NCI-H1436 treated with DMSO at 0.1 percent for 48 hours (cell line): Measurements from ENCODE around the gene TMEM260.
"Not testable (repeated sequence)": the region's sequence is repeated elsewhere in the genome, so short reads cannot be mapped to it uniquely, and the experiment has no call there.

ENCODE experiments used
- DNase-seq: peaks from one replicate; lab custom pipeline; 2025; lab: John Stamatoyannopoulos, UW

The TMEM260 gene

DNA sequence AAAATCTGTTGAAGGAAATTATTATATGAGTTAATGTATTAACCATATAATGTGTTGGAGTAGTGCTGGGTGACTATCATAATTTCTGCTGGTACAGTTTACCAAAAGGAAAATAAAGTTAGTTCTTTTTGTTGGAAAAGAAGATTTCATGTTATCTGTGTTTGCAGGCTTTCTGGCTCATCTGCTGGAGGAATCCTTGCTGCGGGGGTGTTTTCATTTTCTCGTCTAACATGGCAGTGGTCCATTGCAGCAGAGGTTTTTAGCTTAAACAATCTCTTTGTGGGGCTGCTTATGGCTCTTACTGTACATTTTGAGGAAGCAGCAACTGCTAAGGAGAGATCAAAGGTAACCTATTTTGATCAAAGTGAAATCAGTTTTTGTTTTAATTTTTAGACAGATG lies 24.1 kb downstream of the TMEM260 start:
- DNase-seq = no peak

DNA sequence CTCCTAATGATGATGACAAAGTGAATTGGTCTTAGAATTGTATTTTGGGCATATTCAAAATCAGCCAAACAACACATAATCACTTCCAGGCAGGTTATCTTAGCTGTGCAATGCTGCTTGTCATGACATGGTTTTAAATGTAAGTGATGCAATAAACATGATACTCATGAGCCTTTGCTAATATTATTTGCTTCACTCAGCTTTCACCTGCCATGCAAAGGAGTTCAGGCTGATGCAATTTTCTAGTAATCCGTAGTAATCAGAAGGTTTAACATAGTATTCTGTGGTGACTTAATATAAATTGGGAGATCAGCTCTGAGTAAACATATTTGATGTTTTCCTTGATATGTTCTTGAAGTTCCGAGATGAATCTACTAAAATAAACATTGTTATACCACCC lies 29.1 kb downstream of the TMEM260 start:
- DNase-seq = no peak

DNA sequence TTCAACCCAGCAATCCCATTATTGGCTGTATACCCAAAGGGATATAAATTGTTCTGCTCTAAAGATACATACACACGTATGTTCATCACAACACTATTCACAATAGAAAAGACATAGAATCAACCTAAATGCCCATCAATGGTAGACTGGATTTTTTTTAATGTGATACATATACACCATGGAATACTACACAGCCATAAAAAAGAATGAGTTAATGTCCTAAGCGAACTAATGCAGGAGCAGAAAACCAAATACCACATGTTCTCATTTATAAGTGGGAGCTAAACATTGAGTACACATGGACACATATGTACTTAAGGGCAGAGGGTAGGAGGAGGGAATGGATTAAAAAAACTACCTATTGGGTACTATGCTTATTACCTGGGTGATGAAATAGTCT lies 32.1 kb downstream of the TMEM260 start:
- DNase-seq = not testable (repeated sequence)

DNA sequence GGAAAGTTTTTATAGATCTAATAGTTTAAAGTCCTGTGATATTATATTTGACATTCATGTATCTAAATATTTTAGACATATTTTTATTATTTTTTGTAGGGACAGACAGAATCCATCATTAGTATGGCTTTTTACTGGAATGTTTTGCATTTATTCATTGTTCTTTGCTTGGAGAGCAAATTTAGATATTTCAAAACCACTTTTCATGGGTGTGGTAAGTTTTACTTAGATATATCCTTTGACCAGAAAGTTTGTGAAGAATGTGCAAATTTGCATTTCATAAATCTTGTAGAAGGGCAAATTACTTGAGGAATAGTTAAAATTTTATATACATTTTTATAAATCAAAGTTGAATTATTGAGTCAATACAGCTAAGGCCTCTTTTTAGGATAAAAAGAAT lies 37.5 kb downstream of the TMEM260 start:
- DNase-seq = no peak

DNA sequence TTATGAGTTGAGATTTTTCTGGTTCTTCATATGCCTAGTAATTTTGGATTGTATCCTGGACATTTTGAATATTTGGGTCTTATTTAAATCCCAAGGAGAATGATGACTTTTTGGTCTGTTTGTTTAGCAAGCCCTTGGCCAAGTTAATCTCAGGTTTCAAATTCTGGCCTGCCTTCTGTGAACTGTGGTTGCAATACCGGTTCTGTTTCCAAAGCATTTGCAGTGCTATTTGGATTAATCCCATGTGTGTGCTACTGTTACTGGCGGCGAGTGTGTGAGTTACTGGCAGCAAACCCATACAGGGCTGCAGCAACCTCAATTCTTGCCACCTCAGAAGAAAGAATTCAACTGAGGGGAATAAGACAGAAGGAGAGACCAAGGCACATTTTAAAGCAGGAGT lies 51.1 kb downstream of the TMEM260 start:
- no peak for DNase-seq

DNA sequence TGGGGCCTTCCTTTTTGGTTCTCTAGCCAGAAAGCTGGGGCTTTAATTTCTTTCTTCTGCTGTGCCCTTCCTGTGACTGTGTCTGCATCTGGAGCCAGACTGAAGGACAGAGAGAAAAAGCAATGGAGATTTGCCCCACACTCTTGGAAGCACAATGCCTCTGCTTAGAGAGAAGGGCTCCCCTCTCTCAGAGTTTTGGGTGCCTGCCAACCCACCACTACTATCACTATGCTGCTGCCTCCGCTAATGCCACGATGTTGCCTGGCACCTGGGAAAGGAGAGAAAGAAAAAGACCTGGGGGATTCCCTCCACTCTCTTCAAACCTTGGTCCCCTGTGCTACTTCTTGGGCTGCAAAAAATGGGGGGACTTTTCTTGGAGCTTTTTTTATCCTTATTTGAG lies 52.6 kb downstream of the TMEM260 start:
- DNase-seq = no peak

DNA sequence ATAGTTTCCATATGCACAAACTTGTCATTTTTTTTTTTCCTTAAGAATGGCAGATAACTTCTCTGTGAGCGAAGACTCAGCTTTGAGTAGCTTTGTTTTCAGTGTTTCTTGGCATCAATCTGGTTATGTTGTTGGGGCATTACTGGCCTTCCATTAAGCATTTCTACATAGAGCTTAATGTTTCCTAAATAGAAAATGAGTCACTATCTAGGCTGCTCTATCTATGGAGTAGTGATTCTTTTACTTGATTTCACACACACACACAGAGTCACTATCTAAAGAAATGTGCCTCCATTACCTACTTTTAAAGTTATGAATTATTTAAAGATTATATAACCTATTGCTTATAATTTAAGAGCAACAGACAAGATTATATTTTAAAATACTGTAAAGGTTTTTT lies 53.9 kb downstream of the TMEM260 start:
- no peak for DNase-seq

DNA sequence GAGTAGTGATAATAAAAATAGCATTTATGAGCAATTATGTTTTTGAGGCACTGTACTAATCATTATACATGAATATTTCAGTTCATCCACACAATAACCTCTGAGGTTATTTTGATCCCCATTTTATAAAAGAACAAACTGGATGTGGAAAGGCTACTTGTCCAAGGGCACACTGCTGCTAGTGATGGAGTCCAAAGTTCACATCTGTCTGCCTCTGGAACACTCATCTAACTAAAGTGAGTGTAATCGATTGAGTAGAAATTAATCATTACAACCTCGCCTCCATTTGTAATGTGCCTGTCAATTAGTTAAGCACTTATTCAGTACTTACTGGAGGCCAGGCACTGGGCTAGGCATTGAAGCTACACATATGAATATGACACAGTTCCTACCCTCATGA lies 55.4 kb downstream of the TMEM260 start:
- DNase-seq = no peak

DNA sequence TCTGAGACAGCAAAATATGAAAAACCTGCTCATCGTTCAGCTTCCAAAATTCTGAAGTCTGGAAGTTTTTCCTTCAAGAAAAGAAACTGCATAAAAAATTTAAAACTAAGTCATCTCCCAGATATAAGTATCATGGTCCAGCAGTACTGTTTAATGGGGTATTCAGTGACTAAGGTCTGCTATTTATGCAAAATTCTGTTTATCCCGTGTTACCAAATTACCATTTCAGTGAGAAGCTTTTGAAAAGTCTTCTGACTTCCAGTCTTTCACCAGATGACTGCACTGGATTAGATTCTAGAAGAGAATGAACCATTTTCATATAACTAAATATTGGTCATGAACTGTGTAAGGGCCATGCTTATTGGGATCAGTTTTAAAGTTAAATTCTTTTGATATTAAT lies 67.9 kb downstream of the TMEM260 start:
- no peak for DNase-seq

DNA sequence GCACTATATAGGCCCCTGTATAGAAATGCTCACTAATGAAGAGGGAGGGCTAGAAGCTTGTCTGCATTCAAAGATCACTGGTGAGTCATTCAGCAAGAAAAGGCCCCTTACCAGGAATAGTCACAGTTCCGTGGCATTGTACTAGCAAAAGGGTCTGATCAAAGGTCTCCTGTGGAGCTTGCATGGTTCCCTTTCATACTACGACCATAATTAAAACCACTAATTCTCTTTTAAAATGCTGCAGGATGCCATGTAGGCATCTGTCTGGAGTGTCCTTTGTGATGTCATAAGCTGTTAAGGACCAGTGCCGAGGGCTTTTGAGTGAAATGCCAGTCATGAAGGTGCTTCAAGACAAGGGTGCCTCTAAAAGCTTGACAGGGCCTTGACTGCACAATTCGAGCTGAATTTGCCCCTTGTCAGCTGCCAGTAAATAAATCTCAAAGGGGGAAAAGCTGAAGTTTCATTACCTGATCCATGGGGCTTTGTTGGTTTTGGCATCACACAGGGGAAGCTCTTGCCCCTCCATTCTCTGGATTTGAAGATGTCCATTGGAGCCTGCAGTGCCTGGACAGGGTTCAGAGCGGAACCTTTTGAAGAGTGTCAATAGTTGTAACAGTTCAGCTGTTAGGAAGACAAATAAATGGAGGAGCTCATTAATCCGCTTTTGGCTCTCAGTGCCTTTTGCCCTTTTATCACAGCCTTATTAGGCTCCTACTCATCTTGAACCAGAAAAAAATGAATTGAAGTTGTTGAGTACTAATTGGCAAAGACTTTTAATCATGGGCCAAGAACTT lies 69.1 kb downstream of the TMEM260 start:
- DNase-seq = no peak

DNA sequence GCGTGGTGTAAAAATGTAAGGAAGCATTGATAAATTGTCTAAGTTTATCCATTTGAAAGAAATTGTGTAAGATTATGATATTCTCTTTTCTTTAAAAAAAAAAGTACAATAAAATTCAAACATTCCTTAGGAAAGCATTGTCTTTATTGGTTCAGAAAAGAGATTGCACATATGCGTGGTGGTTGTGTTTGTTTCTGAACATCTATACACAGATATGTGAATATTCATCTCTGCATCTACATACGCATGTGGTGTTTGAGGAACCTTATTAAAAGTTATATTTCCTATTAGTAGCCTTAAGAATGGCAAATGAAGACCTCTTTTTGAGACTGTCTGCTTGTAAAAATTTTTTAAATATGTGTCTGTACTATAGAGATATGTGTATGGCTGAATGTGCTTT lies 69.8 kb downstream of the TMEM260 start:
- no peak for DNase-seq

DNA sequence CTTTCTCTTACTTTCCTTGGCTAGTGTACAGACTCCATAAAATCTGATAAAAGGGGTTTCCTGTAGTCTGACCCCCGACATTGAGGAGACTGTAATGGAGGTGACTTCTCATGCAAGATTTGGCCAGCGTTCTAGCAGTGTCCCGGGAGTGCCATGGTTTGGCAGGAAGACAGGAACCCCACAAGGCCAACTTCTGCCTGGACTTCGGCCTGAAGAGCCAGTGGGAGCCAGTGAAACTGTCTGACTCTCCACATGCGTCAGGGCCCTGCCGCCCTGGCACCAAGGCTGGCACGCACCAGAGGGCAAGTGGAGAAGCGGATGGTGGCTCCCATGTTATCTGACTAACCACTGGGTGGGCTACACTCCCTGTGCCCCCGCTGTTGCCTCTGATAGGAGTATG lies 70.5 kb downstream of the TMEM260 start:
- no peak for DNase-seq

DNA sequence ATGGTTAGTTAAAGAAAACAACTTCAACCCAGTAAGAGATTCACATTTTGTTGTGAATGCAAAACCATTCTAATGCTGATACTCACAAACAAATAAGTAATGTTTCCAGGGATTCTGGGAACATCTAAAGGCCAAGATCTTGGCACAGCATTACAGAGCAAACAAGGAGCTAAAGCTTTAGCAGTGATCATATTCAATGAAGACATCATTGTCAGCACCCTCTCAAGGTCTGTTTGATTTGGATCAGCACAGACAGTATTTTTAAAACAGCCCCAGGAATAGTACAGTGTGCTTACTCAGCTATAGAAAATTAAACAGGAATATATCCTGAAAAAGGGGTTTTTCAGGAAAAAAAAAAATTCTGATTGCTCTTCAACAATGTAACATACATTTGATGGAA lies 71.4 kb downstream of the TMEM260 start:
- no peak for DNase-seq

DNA sequence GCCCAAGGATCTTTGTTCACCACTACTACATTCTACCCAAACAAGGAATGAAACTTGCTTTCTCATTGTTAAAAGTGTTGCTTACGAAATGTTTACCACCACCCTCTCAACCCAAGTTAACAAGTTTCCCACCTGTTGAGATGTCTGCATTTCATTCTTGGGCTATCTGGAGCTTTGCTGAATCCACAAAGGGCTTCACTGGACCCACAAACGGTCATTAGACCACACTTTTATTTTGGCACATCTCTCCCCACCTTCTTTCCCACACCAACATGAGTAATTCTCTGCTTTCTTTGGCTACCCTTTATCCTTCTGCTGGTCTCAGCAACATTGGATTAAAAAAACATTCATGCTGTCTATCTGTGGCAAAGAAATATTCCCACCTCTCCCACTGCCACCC lies 78.0 kb downstream of the TMEM260 start:
- no peak for DNase-seq

DNA sequence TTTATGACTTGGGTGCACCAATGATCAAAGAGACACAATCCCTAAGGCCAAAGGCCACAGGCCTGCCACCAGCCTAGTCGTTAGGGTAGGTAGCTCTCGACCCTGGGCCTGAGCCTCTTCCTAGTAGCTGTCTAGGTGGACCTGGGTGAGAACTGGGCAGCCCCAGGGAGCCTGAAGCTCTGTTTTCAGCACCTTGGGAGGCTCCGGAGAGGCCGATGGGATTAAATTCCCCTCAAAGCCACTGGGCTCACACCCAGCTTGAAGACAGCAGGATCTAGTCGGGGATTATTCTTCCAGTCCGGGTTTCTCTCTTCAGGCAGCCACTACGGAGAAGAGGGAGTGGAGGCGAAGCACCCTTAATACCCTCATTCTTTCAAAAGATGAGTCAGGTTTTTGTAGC lies 79.8 kb downstream of the TMEM260 start:
- no peak for DNase-seq

DNA sequence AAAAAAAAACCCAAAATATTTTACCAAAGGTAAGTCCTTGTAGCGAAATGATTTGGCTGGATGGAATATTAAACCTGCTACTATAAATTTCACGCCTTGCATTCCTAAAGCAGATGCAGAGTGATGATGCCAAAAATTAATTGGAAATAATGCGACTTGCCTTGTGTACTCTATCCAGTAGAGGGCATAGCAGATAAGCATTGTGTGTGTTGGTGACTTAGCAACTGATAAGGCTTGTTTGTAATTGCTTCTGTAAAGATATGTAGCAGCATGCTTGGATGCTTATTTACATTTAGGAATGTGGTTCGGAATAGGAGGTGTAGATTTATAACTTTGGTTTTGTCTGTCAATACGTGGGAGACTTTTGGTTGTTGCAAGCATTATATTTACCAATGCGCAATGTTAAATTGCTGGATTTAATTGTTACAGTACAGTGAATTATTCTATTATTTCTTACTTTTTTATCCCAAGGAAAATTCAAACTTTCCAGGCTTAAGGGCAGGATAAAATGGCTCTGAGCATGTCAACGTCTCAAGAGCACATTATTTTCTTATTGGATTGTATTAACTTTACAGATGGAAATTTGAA lies 80.5 kb downstream of the TMEM260 start:
- DNase-seq = peak; percentile 34

DNA sequence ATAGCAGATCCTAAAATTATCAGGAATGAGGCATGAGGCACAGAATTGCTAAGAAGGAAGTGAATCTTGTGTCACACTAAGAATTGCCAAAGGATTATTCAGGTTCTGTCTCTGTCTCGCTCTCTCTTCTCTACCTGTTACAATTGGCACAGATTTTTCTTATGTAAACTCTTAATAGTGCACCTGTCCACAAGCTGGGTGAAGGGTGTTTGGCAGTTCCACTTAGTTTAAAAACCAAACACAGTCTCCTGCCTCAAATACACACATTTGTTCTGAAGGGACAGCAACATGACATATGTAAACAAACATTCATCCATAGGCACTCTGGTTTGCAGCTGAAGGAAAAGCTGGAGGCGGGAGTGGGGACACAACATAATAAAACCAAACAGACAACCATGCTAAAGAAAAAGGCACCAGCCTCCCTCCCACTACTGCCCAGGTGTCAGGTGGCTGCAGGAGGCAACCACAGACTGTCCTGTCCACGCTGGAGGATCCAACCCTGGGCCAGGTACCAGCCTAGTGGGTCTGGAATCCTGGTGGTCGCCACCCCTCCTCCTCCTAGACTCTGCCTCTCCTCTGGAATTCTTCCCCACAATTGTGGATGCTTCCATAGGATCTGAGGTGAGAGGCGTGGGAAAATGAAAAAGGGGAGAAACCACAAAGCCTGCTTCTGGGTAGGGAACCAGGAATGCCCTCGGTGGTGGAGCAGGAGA lies 81.2 kb downstream of the TMEM260 start:
- DNase-seq = no peak

DNA sequence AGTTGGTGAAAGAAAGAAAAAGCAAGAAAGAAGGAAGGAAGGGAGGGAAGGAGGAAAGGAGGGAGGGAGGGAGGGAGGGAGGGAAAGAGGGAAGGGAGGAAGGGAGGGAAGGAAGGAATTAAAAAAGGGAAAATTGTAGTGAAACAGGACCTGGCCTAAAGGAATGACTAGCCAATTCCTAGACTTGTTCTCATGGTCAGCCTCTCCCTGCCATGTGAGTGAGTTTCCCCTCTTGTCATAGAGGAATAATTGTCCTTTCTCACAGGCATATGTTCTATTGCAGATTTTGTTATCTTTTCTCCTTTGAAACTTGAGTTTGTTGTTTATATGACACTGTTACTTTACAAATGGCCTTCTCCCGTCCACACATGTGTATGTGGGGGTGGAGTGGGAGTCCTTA lies 81.9 kb downstream of the TMEM260 start:
- DNase-seq = no peak

DNA sequence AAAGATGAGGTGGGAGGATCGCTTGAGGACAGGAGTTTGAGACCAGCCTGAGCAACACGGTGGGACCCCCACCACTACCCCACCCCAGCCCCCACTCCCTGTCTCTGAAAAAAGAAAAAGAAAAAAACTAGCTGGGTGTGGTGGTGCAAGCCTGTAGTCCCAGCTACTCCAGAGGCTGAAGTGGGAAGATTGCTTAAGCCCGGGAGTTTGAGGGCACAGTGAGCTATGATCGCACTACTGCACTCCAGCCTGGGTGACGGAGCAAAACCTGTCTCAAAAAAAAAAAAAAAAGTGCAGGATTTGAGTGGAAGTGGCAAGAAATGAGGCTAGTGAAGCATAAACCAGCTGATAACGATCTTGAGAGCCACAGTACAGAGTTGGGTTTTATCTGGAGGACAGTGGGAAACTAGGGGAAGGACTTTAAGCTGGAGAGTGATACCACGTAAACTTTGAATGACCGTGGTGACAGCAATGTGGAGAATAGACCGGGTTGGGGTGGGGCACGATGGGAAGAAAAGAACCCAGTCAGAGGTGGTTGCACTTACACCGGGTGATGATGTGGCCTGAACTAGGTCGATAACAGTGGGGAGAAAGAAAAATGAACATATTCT lies 85.3 kb downstream of the TMEM260 start:
- no peak for DNase-seq

DNA sequence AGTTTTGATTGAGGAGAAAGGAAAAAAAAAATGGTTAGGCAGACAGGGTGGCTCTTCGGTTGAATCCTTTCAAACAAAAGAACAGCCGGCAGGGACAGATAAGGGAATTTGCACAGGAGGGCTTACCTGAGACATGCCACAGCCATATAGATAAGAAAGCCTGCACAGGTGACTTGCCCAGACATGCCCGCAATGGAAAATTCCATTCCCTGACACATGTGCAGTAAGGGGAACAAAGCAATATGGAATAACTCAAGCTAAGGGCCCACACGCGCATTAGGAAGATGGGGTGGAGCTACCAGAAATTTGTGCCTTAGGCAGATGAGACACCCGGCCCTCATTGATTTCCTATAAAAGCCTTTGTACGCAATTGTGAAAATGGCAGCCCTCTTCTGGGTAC lies 86.7 kb downstream of the TMEM260 start:
- no peak for DNase-seq

DNA sequence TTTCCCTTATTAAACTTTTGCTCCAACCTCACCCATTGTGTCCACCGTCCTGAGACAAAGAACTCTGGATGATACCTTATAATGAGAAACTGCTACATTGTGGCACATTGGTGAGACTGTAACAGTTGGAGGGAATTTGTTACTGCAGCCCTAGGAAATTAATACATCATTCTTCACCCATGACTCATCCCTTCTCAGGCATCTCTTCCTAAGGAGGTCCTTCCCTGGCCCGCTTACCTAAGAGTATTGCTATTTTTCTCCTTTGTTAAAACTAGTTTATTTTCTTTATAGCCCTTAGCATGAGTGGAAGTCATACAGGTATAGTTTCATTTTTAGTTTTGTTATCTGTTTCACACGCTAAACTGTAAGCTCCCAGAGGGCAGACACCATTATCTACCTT lies 87.1 kb downstream of the TMEM260 start:
- DNase-seq = no peak

DNA sequence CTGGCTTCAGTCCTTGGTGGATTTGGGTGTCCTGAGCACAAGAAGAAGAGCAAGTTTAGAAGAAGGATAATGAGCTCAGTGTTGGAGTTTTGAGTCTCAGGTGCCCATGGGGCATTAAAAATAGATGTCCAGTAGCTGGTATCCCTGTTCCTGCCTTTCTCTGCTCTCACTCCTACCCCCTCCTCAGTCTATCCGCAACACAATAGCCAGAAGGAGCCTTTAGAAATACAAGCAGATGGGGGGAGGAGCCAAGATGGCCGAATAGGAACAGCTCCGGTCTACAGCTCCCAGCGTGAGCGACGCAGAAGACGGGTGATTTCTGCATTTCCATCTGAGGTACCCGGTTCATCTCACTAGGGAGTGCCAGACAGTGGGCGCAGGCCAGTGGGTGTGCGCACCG lies 87.7 kb downstream of the TMEM260 start:
- not testable (repeated sequence) for DNase-seq

DNA sequence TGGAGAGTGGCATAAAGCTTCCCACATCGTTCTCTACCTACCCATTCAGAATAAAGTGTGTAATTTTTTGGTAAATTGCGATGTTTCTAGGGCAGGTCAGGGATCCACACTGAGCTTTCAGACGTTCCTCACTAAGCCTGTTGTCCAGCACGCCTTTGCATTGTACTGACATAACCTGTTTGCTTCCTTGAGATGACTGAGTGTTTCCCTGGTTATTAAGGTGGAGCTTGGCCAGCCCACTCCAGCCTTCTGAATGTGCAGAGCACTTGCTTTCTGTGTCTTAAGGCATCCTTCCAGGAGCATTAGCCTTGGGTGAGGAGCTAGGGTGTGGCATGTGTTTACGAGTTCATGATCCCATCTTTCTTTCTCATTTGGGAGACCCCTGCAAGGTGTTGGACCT lies 96.4 kb downstream of the TMEM260 start:
- no peak for DNase-seq
